Measurements from ENCODE around the gene GALNT6.
A peak's percentile ranks its signal among the peaks of the same experiment; 100 is the strongest.
"Not testable (repeated sequence)": the region's sequence is repeated elsewhere in the genome, so short reads cannot be mapped to it uniquely, and the experiment has no call there.

Gene GALNT6

GRCh38 chr12:51320311-51320694 lies 70.9 kb downstream of the GALNT6 start:
- DNase-seq: no peak

GRCh38 chr12:51318846-51319599 lies 72.2 kb downstream of the GALNT6 start:
- DNase-seq: peak in 2 of 4 experiments; percentile 36 to 46

GRCh38 chr12:51318057-51318806 lies 73.0 kb downstream of the GALNT6 start:
- not testable (repeated sequence) for DNase-seq

- DNase-seq: no peak
Observed at GRCh38 chr12:51311389-51311788, 79.8 kb downstream of the GALNT6 start.

- no peak for DNase-seq
Observed at GRCh38 chr12:51307655-51308593, 83.3 kb downstream of the GALNT6 start.

GRCh38 chr12:51306507-51306906 lies 84.7 kb downstream of the GALNT6 start:
- no peak for DNase-seq
